Dermis lymphatic vessel endothelial cell (primary cell): Measurements from ENCODE around the gene ZNF524. TPM values are rescaled to one million over a fixed set of nuclear protein-coding genes. Genes with fewer than 3 reads are reported as not detected.

ENCODE experiments used
- total RNA-seq: library from RNA; depleted of rRNA; stranded (reverse); fragments of >200 nt; gene quantifications from 2 replicates; pipeline ENCODE4 v1.2.1, GENCODE V29; 2014

The ZNF524 gene
- total RNA-seq: 7.9 and 11.4 TPM in 2 replicates

GRCh38 chr19:55599842-55600661 lies at the start of gene ZNF524:
ZNF524 (plus strand) TSS chr19:55600288; CDS start chr19:55602113, 1,825 bp downstream.

GRCh38 chr19:55580628-55581144 lies 19.4 kb upstream of the ZNF524 start, which contains the start of gene ZNF579:
ZNF579 (minus strand) TSS chr19:55580848; CDS start chr19:55579639, 1,209 bp downstream.

GRCh38 chr19:55599468-55599841 lies 633 bp upstream of the ZNF524 start, which contains the start of gene FIZ1:
FIZ1 (minus strand) TSS chr19:55599517; CDS start chr19:55597865, 1,652 bp downstream.

GRCh38 chr19:55605637-55606470 lies 5.8 kb downstream of the ZNF524 start, which contains the start of gene ZNF865:
ZNF865 (plus strand) TSS chr19:55605647; CDS start chr19:55613619, 7,972 bp downstream.

GRCh38 chr19:55624109-55625003 lies 24.3 kb downstream of the ZNF524 start, which contains the start of gene ZNF784:
ZNF784 (minus strand) TSS chr19:55624566; CDS start chr19:55624561, 5 bp downstream.

GRCh38 chr19:55640577-55641425 lies 40.7 kb downstream of the ZNF524 start, which contains the start of gene ZNF580:
ZNF580 (plus strand) TSS chr19:55641002; CDS start chr19:55642509, 1,507 bp downstream.

GRCh38 chr19:55643003-55643886 lies 43.2 kb downstream of the ZNF524 start, which contains the start of gene ZNF581:
ZNF581 (plus strand) TSS chr19:55643649; CDS start chr19:55644572, 923 bp downstream.

GRCh38 chr19:55647732-55648584 lies 47.9 kb downstream of the ZNF524 start, which contains the start of gene CCDC106:
CCDC106 (plus strand) TSS chr19:55648212; CDS start chr19:55649047, 835 bp downstream.

Other genes starting within 250 kb of the ZNF524 start
- not detected in 2 replicates for gene COX6B2, start 245.6 kb upstream of the ZNF524 start, total RNA-seq
- not detected in 2 replicates for gene GARIN5B, start 237.0 kb upstream of the ZNF524 start, total RNA-seq
- 0.33 TPM in 1 of 2 replicates, not detected in the other for gene IL11, start 229.8 kb upstream of the ZNF524 start, total RNA-seq
- gene TMEM190, start 223.5 kb upstream of the ZNF524 start, total RNA-seq: not detected in 2 replicates
- 0.17 and 0.22 TPM in 2 replicates for gene TMEM238, start 216.0 kb upstream of the ZNF524 start, total RNA-seq
- gene RPL28, start 214.4 kb upstream of the ZNF524 start, total RNA-seq: 177 and 193 TPM in 2 replicates
- 23.0 and 32.1 TPM in 2 replicates for gene UBE2S, start 192.5 kb upstream of the ZNF524 start, total RNA-seq
- not detected in 2 replicates for gene SHISA7, start 157.0 kb upstream of the ZNF524 start, total RNA-seq
- 55.3 and 66.8 TPM in 2 replicates for gene ISOC2, start 138.6 kb upstream of the ZNF524 start, total RNA-seq
- not detected in 2 replicates for gene C19orf85, start 135.5 kb upstream of the ZNF524 start, total RNA-seq
- gene ZNF628, start 123.7 kb upstream of the ZNF524 start, total RNA-seq: 0.43 and 0.76 TPM in 2 replicates
- gene NAT14, start 115.1 kb upstream of the ZNF524 start, total RNA-seq: 7.9 and 8.8 TPM in 2 replicates
- under 0.01 TPM in 2 replicates for gene SSC5D, start 111.9 kb upstream of the ZNF524 start, total RNA-seq
- not detected in 2 replicates for gene SBK2, start 63.2 kb upstream of the ZNF524 start, total RNA-seq
- gene SBK3, start 54.7 kb upstream of the ZNF524 start, total RNA-seq: 0.22 and 0.26 TPM in 2 replicates
- gene ZNF579, start 19.4 kb upstream of the ZNF524 start, total RNA-seq: 1.8 and 2.4 TPM in 2 replicates
- 2.2 and 2.7 TPM in 2 replicates for gene FIZ1, start 771 bp upstream of the ZNF524 start, total RNA-seq
- gene ZNF865, start 5.4 kb downstream of the ZNF524 start, total RNA-seq: 0.54 and 0.60 TPM in 2 replicates
- gene ZNF784, start 24.3 kb downstream of the ZNF524 start, total RNA-seq: 4.4 and 4.5 TPM in 2 replicates
- 1.5 and 2.1 TPM in 2 replicates for gene ZNF580, start 40.7 kb downstream of the ZNF524 start, total RNA-seq
- gene ZNF581, start 43.4 kb downstream of the ZNF524 start, total RNA-seq: 21.8 and 23.7 TPM in 2 replicates
- gene CCDC106, start 47.9 kb downstream of the ZNF524 start, total RNA-seq: 5.5 and 7.9 TPM in 2 replicates
- gene U2AF2, start 54.7 kb downstream of the ZNF524 start, total RNA-seq: 60.8 and 71.1 TPM in 2 replicates
- gene EPN1, start 74.9 kb downstream of the ZNF524 start, total RNA-seq: 36.2 and 57.0 TPM in 2 replicates
- gene NLRP9, start 138.1 kb downstream of the ZNF524 start, total RNA-seq: not detected in 2 replicates
- 0.87 TPM in 1 of 2 replicates, not detected in the other for gene RFPL4A, start 158.8 kb downstream of the ZNF524 start, total RNA-seq
- not detected in 2 replicates for gene RFPL4AL1, start 168.8 kb downstream of the ZNF524 start, total RNA-seq
- gene NLRP11, start 231.7 kb downstream of the ZNF524 start, total RNA-seq: under 0.01 and 0.11 TPM in 2 replicates
- gene NLRP4, start 236.3 kb downstream of the ZNF524 start, total RNA-seq: not detected in 2 replicates